ENCODE data around the gene TTI1. TPM values are rescaled to one million over a fixed set of nuclear protein-coding genes. Genes with fewer than 3 reads are reported as not detected.

TTI1 gene
- total RNA-seq, 4 donors from 2014 or later: 9.8 to 14.8 (median 12.5) TPM

DNA sequence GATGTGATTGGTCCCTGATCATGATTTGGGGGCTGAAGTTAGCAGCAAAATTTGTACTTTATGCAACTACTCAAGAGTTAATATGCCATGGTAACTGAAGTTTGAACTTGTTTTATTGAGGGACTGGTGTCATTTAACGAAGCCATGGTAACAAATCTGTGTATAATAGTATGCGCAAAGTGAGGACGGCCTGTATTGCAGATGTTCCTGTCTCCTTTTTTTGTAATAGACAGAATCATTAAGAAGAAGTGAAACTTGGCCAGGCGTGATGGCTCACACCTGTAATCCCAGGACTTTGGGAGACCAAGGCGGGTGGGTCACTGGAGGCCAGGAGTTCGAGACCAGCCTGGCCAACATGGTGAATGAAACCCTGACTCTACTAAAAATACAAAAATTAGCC is 22.6 kb upstream of the TTI1 start:
- Histone ChIP-seq H3K4me3 (no peak overlapping the region), H3K27me3 (no peaks in the 10 kb centered on the region), H3K4me1 (peaks cover 0 to 49% (median 0%) of the 10 kb centered on the region in 3 donors), H3K9me3 (no peaks in the 10 kb centered on the region), H3K36me3 (peaks cover 0 to 60% of the 10 kb centered on the region in 2 donors), H3K27ac (no peak overlapping the region)
- no peak for ATAC-seq
- 79 to 80% methylated on average over 3 to 6 of the region's 6 CpGs for WGBS, 2 donors (ENCODE audit: low coverage in 1 of 2)
- no peak for TF ChIP-seq POLR2AphosphoS5 (IDR thresholded peaks at IDR 0.05)
- TF ChIP-seq, protein P1, sequence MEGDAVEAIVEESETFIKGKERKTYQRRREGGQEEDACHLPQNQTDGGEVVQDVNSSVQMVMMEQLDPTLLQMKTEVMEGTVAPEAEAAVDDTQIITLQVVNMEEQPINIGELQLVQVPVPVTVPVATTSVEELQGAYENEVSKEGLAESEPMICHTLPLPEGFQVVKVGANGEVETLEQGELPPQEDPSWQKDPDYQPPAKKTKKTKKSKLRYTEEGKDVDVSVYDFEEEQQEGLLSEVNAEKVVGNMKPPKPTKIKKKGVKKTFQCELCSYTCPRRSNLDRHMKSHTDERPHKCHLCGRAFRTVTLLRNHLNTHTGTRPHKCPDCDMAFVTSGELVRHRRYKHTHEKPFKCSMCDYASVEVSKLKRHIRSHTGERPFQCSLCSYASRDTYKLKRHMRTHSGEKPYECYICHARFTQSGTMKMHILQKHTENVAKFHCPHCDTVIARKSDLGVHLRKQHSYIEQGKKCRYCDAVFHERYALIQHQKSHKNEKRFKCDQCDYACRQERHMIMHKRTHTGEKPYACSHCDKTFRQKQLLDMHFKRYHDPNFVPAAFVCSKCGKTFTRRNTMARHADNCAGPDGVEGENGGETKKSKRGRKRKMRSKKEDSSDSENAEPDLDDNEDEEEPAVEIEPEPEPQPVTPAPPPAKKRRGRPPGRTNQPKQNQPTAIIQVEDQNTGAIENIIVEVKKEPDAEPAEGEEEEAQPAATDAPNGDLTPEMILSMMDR (IDR thresholded peaks at IDR 0.05): no peak
- no peak for TF ChIP-seq EP300 (IDR thresholded peaks at IDR 0.05)
- TF ChIP-seq POLR2A (IDR thresholded peaks at IDR 0.05): no peak

DNA sequence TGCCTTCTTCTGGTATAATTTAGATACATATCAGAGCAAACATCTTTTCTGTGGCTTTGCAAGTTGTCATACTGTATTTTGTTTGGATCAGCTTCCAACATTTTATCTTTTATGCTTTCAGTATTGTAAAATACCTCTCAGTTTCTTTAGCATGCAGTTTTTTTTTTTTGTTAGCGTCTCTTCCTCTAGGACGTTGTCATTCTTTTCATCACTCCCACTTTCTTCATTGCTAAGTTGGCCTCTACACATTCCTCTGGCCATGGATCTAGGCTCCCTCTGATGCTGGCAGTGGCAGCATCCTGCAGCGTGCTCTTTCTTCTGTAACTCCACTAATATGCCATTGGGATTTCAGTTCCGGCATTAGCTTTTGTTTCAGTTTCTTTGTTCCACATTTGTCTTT is 22.0 kb upstream of the TTI1 start:
- 43 to 52% methylated on average over 4 of the region's 4 CpGs for WGBS, 2 donors (ENCODE audit: low coverage in 1 of 2)
- Histone ChIP-seq H3K4me1 (peaks cover 0 to 53% (median 2%) of the 10 kb centered on the region in 3 donors), H3K36me3 (peaks cover 0 to 57% of the 10 kb centered on the region in 2 donors), H3K4me3 (no peak overlapping the region), H3K27me3 (no peaks in the 10 kb centered on the region), H3K27ac (no peak overlapping the region), H3K9me3 (no peaks in the 10 kb centered on the region)
- no peak for ATAC-seq
- TF ChIP-seq POLR2AphosphoS5 (IDR thresholded peaks at IDR 0.05): no peak
- no peak for TF ChIP-seq EP300 (IDR thresholded peaks at IDR 0.05)
- TF ChIP-seq POLR2A (IDR thresholded peaks at IDR 0.05): no peak
- TF ChIP-seq, protein P1 (IDR thresholded peaks at IDR 0.05): no peak

DNA sequence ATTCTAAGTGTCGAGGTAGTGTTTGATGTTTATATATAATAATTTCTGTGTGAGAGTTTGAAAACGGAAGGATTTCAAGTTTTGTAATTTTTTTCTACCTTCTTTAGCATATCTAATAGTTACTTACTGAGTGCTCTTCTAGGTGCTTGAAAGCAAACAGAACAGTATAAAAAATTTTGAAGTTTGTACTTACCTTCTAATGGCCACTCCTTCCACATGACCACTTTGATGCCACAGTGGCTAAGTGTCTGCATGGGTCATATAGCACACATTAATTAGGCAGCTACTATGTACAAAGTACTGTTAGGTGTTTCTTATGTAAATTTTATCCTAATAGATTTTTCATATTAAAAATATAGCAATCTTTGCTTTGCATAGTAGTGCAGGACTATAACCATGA is 21.4 kb upstream of the TTI1 start:
- peaks cover 0 to 57% of the 10 kb centered on the region in 2 donors for H3K36me3 ChIP-seq

DNA sequence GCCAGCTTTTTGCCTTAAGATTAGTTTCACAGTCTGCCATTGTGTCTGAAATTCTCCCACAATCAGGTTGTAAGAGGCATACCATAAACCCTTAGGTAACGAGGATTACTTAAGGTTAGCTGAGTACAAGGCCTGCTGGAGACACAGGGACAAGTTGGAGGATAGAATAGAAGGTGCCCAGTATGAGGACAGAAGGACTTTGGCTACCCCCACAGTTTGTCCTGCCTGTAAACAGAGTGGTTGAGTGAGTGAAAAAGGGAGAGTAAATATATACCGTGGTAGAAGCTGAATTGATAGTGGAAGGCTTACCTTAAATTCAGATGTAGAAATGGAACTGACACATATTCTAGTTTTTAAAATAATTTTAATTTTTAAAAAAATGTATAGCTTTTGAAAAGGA is 19.6 kb upstream of the TTI1 start:
- H3K36me3 ChIP-seq: peaks cover 0 to 57% of the 10 kb centered on the region in 2 donors
- peaks cover 0 to 61% (median 3%) of the 10 kb centered on the region in 3 donors for H3K4me1 ChIP-seq
- no peaks in the 10 kb centered on the region for H3K9me3 ChIP-seq
- ATAC-seq: no peak
- H3K4me3 ChIP-seq: no peak overlapping the region
- TF ChIP-seq POLR2A (IDR thresholded peaks at IDR 0.05) (no peak), EP300 (IDR thresholded peaks at IDR 0.05) (no peak), POLR2AphosphoS5 (IDR thresholded peaks at IDR 0.05) (no peak)
- TF ChIP-seq, protein P1 (IDR thresholded peaks at IDR 0.05): no peak
- H3K27me3 ChIP-seq: no peaks in the 10 kb centered on the region
- no peak overlapping the region for H3K27ac ChIP-seq
- 79 to 89% methylated on average over 2 of the region's 2 CpGs for WGBS, 2 donors (ENCODE audit: low coverage in 1 of 2)

More for the DNA sequence above, 21.4 kb upstream of the TTI1 start:
- no peak for ATAC-seq
- 74 to 84% methylated on average over 2 of the region's 2 CpGs for WGBS, 2 donors (ENCODE audit: low coverage in 1 of 2)
- Histone ChIP-seq H3K4me1 (peaks cover 0 to 59% (median 3%) of the 10 kb centered on the region in 3 donors), H3K4me3 (no peak overlapping the region), H3K27ac (no peak overlapping the region), H3K9me3 (no peaks in the 10 kb centered on the region), H3K27me3 (no peaks in the 10 kb centered on the region)
- TF ChIP-seq POLR2A (IDR thresholded peaks at IDR 0.05): no peak
- no peak for TF ChIP-seq POLR2AphosphoS5 (IDR thresholded peaks at IDR 0.05)
- TF ChIP-seq, protein P1 (IDR thresholded peaks at IDR 0.05): no peak
- no peak for TF ChIP-seq EP300 (IDR thresholded peaks at IDR 0.05)

DNA sequence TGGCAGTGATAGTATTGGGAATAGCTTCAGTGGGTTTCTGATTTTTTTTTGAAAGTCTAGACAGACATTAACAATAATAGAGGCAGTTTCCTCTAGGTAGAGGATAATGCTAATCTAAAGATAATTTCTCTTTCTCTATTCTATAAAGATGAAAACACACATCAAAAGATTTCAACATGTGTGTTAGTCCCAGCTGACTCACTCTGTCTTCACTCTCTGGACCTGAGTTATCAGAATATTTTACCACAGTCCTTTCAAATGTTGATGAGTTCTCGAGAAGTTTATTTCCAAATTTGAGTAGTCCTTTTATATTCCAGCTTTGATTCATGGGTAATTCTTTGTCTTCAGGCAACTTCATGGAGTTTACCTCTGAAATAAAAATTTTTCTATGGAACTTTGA is 17.4 kb upstream of the TTI1 start:
- no peak for ATAC-seq

More for the DNA sequence above, 17.4 kb upstream of the TTI1 start:
- Histone ChIP-seq H3K36me3 (peaks cover 0 to 46% of the 10 kb centered on the region in 2 donors), H3K27me3 (no peaks in the 10 kb centered on the region), H3K4me3 (no peak overlapping the region), H3K4me1 (peaks cover 0 to 68% (median 7%) of the 10 kb centered on the region in 3 donors), H3K9me3 (no peaks in the 10 kb centered on the region), H3K27ac (no peak overlapping the region)
- TF ChIP-seq EP300 (IDR thresholded peaks at IDR 0.05) (no peak), POLR2AphosphoS5 (IDR thresholded peaks at IDR 0.05) (no peak), POLR2A (IDR thresholded peaks at IDR 0.05) (no peak)
- TF ChIP-seq, protein P1 (IDR thresholded peaks at IDR 0.05): no peak
- 55 to 60% methylated on average over 1 of the region's 1 CpG for WGBS, 2 donors (ENCODE audit: low coverage in 1 of 2)

All from gastroesophageal sphincter (tissue), 4 donors.